K562 (cell line): ENCODE data around the gene AXIN2. TPM values are rescaled to one million over a fixed set of nuclear protein-coding genes. Genes with fewer than 3 reads are reported as not detected.

ENCODE experiments used
- L3MBTL2 ChIP-seq: fragments of 450-650 bp; IDR thresholded peaks from 2 replicates; pipeline ENCODE4 v1.6.1; 2016; ENCODE audit warnings: mild to moderate bottlenecking, moderate library complexity
- LEF1 ChIP-seq: fragments of 450-650 bp; IDR thresholded peaks from 2 replicates; pipeline ENCODE4 v1.6.1; 2016; ENCODE audit warnings: mild to moderate bottlenecking
- REST ChIP-seq, 2 experiments: fragments of 450-650 bp; formaldehyde crosslinking in 1 of 2; IDR thresholded peaks; 2 replicates each; pipeline versions ENCODE4 v1.4.0 to v1.6.1; 2014 to 2020; ENCODE audit warnings: mild to moderate bottlenecking in 2 of 2, borderline replicate concordance in 1 of 2, low read depth in 1 of 2
- VEZF1 ChIP-seq: fragments of 200-800 bp; sonication (Bioruptor generic); IDR thresholded peaks from 2 replicates; pipeline ENCODE4 v1.6.1; 2017; ENCODE audit warnings: missing genetic modification characterization, missing compliant biosample characterization
- ZNF316 ChIP-seq: fragments of 450-650 bp; IDR thresholded peaks from 2 replicates; pipeline ENCODE4 v1.6.1; 2016
- polyA plus RNA-seq, 8 experiments: library from polyadenylated mRNA; depleted of rRNA in 4 of 8; stranded (reverse) in 5 of 8; unstranded in 3 of 8; fragments of >200 nt; fragmentation: Nextera tagmentation in 2 of 8; fragmentation: Illumina TruSeq in 1 of 8; extraction: Ambion mirVana in 2 of 8; extraction: Trizol in 1 of 8; gene quantifications; 2 replicates each; pipeline versions ENCODE4 v1.2.1 to v1.2.3, GENCODE V29; 2011 to 2014; ENCODE audit warnings: inconsistent platforms in 1 of 8, missing spikeins in 1 of 8
- total RNA-seq, 7 experiments: library from RNA; depleted of rRNA in 6 of 7; stranded (reverse); fragments of >200 nt in 6 of 7; fragmentation: Illumina TruSeq in 2 of 7; extraction: Trizol in 2 of 7; gene quantifications; 2 replicates each; pipeline versions ENCODE4 v1.2.1 to v1.2.3, GENCODE V29; 2011 to 2021; ENCODE audit warnings: low replicate concordance in 1 of 7

AXIN2 gene
- total and polyA plus RNA-seq, 9 of the 15 experiments (the other 6 are each of a cell fraction or from before 2014, with no cell fraction given), result 0.21 to 3.3 (median 1.2) TPM

GRCh38 chr17:65561452-65562205, at the start of gene AXIN2 (continued):
- TF ChIP-seq REST (IDR thresholded peaks at IDR 0.05; ENCODE audit: borderline replicate concordance) (peak; percentile 42), REST (CRISPR knock-in tag; IDR thresholded peaks at IDR 0.05; ENCODE audit: low read depth) (no peak), VEZF1 (CRISPR knock-in tag) (peak; percentile 65; the same call in 1 of the 2 replicates), ZNF316 (peak; percentile 95), L3MBTL2 (peak; percentile 72), LEF1 (peak; percentile 83; the same call in 1 of the 2 replicates)
